Head of caudate nucleus (tissue), 42 donors: ENCODE measurements around the gene ZNF318.

Experiments
- DNase-seq, 42 donors: peaks; one replicate each; pipeline versions ENCODE4 v3.0.0 to v3.0.0-alpha.2; 2020 to 2021; ENCODE audit warnings: mixed read lengths in 7 of 42
- intact Hi-C: fragments of 100-400 bp; cut with DNase I; formaldehyde crosslinking; loops from one replicate; pipeline ENCODE4 v1.15.0; 2022

Gene ZNF318

GRCh38 chr6:43293698-43294097, 75.7 kb downstream of the ZNF318 start:
- intact Hi-C loops: no loop called here
- no peak for DNase-seq

- peak in 3 of 42 donors; percentile 0 to 3 (median 0) for DNase-seq
- intact Hi-C loops: no loop called here
Observed at GRCh38 chr6:43292763-43293318, 76.6 kb downstream of the ZNF318 start.

GRCh38 chr6:43292341-43292740, 77.1 kb downstream of the ZNF318 start:
- intact Hi-C loops: no loop called here
- peak in 2 of 42 donors; percentile 13 to 34 for DNase-seq

GRCh38 chr6:43291708-43292107, 77.7 kb downstream of the ZNF318 start:
- intact Hi-C loops: no loop called here
- DNase-seq: no peak

- intact Hi-C loops: no loop called here
- peak in 2 of 42 donors; percentile 5 to 10 for DNase-seq
Observed at GRCh38 chr6:43290905-43291355, 78.5 kb downstream of the ZNF318 start.

- intact Hi-C loops: no loop called here
- DNase-seq: no peak
Observed at GRCh38 chr6:43290339-43290904, 79.0 kb downstream of the ZNF318 start.

- peak in 1 of 42 donors; percentile 22 for DNase-seq
- intact Hi-C loops: no loop called here
Observed at GRCh38 chr6:43287717-43288679, 81.4 kb downstream of the ZNF318 start.

- intact Hi-C loops: no loop called here
- peak in 13 of 42 donors; percentile 17 to 75 (median 36) for DNase-seq
Observed at GRCh38 chr6:43286980-43287716, 82.3 kb downstream of the ZNF318 start.

- DNase-seq: no peak
- intact Hi-C loops: no loop called here
Observed at GRCh38 chr6:43286456-43286979, 82.9 kb downstream of the ZNF318 start.
